Measurements from ENCODE around the gene ZNF18.

Gene ZNF18

GRCh38 chr17:12037970-12038369 lies 40.7 kb upstream of the ZNF18 start:
- no peak overlapping the region for H3K4me3 ChIP-seq (ENCODE audit: low read depth, low read length)
- DNase-seq (ENCODE audit: low read depth, low spot score) = no peak
- POLR2A ChIA-PET = no interaction called here
- TF ChIP-seq CTCF (IDR thresholded peaks at IDR 0.05; ENCODE audit: insufficient read depth, low read length, missing control alignments) = no peak
- CTCF ChIA-PET = no interaction called here

- DNase-seq (ENCODE audit: low read depth, low spot score) = no peak
- POLR2A ChIA-PET = no interaction called here
- no peak overlapping the region for H3K4me3 ChIP-seq (ENCODE audit: low read depth, low read length)
- CTCF ChIA-PET = no interaction called here
- TF ChIP-seq CTCF (IDR thresholded peaks at IDR 0.05; ENCODE audit: insufficient read depth, low read length, missing control alignments) = no peak
These were observed 38.4 kb upstream of the ZNF18 start for GRCh38 chr17:12035673-12036072.

- ChIA-PET CTCF (no interaction called here), POLR2A (interaction anchor here (1.1 kb wide), 1 partner anchor 14 kb away, joined by 4 read pairs; the partner anchor contains the start of gene MAP2K4)
- no peak overlapping the region for H3K4me3 ChIP-seq (ENCODE audit: low read depth, low read length)
- TF ChIP-seq CTCF (IDR thresholded peaks at IDR 0.05; ENCODE audit: insufficient read depth, low read length, missing control alignments) = no peak
- DNase-seq (ENCODE audit: low read depth, low spot score) = no peak
These were observed 37.3 kb upstream of the ZNF18 start for GRCh38 chr17:12034538-12034937.

- no peak for TF ChIP-seq CTCF (IDR thresholded peaks at IDR 0.05; ENCODE audit: insufficient read depth, low read length, missing control alignments)
- POLR2A ChIA-PET = no interaction called here
- H3K4me3 ChIP-seq (ENCODE audit: low read depth, low read length) = no peak overlapping the region
- CTCF ChIA-PET = interaction anchor here (2.0 kb wide), 1 partner anchor 43 kb away, joined by 4 read pairs; no protein-coding TSS in a partner anchor
- DNase-seq (ENCODE audit: low read depth, low spot score) = no peak
These were observed 31.3 kb upstream of the ZNF18 start for GRCh38 chr17:12028611-12029010.

GRCh38 chr17:12027658-12028057 lies 30.4 kb upstream of the ZNF18 start:
- ChIA-PET CTCF (interaction anchor here (2.0 kb wide), 1 partner anchor 42 kb away, joined by 4 read pairs; no protein-coding TSS in a partner anchor), POLR2A (no interaction called here)
- DNase-seq (ENCODE audit: low read depth, low spot score) = no peak
- no peak overlapping the region for H3K4me3 ChIP-seq (ENCODE audit: low read depth, low read length)
- no peak for TF ChIP-seq CTCF (IDR thresholded peaks at IDR 0.05; ENCODE audit: insufficient read depth, low read length, missing control alignments)

GRCh38 chr17:12024327-12024726 lies 27.1 kb upstream of the ZNF18 start:
- CTCF ChIA-PET = interaction anchor here (0.7 to 0.8 kb wide), 2 partner anchors 35 to 84 kb away, joined by 3 read pairs; no protein-coding TSS in a partner anchor
- no peak for DNase-seq (ENCODE audit: low read depth, low spot score)
- TF ChIP-seq CTCF (IDR thresholded peaks at IDR 0.05; ENCODE audit: insufficient read depth, low read length, missing control alignments) = no peak
- no peak overlapping the region for H3K4me3 ChIP-seq (ENCODE audit: low read depth, low read length)
- POLR2A ChIA-PET = no interaction called here

All from AG04449 (cell line).